B cell (primary cell): Measurements from ENCODE around the gene NCK1. TPM values are rescaled to one million over a fixed set of nuclear protein-coding genes. Genes with fewer than 3 reads are reported as not detected.
"Not testable (repeated sequence)": the region's sequence is repeated elsewhere in the genome, so short reads cannot be mapped to it uniquely, and the experiment has no call there.

ENCODE experiments used
- ATAC-seq: fragments of 200-7000 bp; cut with Tn5 transposase; one replicate; pipeline ENCODE4 v1.10.0; 2021; ENCODE audit warnings: low read depth, mild to moderate bottlenecking, moderate number of reproducible peaks, moderate library complexity
- CTCF ChIA-PET: fragments of 350-600 bp; sonication (Branson Sonifier 250); formaldehyde crosslinking; loops from one replicate; lab custom pipeline; 2021; ENCODE audit warnings: antibody characterized with exemption, inconsistent platforms; lab: Charles Lee
- POLR2A ChIA-PET: fragments of 350-600 bp; sonication (Branson Sonifier 250); formaldehyde crosslinking; loops from one replicate; lab custom pipeline; 2021; ENCODE audit warnings: antibody characterized with exemption; lab: Charles Lee
- DNase-seq: peaks from one replicate; pipeline ENCODE4 v3.0.0; 2013
- H2AFZ ChIP-seq: 2 replicates; pipeline ENCODE4 v1.6.1; 2012; ENCODE audit warnings: mild to moderate bottlenecking, low read depth, low read length; ENCODE audit not compliant: insufficient read depth, poor library complexity, severe bottlenecking
- H3K27ac ChIP-seq, 2 donors: 1 replicate in 1 of 2; 2 replicates in 1 of 2; pipeline ENCODE4 v1.5.1; 2012 to 2013; ENCODE audit warnings: low read length in 2 of 2, mild to moderate bottlenecking in 2 of 2, moderate library complexity in 1 of 2
- H3K27me3 ChIP-seq, 4 experiments: fragments of 200-600 bp in 1 of 4; sonication (generic) in 1 of 4; replicated peaks in 1 of 4; 1 replicate in 2 of 4; 2 replicates in 2 of 4; pipeline versions ENCODE4 v1.6.1 to v1.7.0; 2013 to 2016; ENCODE audit warnings: low read length in 3 of 4, mild to moderate bottlenecking in 2 of 4, mixed read lengths in 1 of 4, moderate library complexity in 1 of 4; ENCODE audit not compliant: insufficient read depth in 4 of 4, control insufficient read depth in 3 of 4; ENCODE audit errors: control extremely low read depth in 1 of 4
- H3K36me3 ChIP-seq, 2 experiments: replicated peaks in 1 of 2; 1 replicate in 1 of 2; 2 replicates in 1 of 2; pipeline versions ENCODE4 v1.6.1 to v1.7.1; 2013; ENCODE audit warnings: low read length in 1 of 2; ENCODE audit not compliant: insufficient read depth in 2 of 2, control insufficient read depth in 1 of 2; ENCODE audit errors: control extremely low read depth in 1 of 2, extremely low read depth in 1 of 2
- H3K4me1 ChIP-seq, 2 donors: fragments of 200-600 bp in 1 of 2; sonication (generic) in 1 of 2; 1 replicate in 1 of 2; 2 replicates in 1 of 2; pipeline versions ENCODE4 v1.5.1 to v1.6.1; 2013 to 2017; ENCODE audit warnings: low read length in 2 of 2; ENCODE audit not compliant: control insufficient read depth in 2 of 2, insufficient read depth in 2 of 2
- H3K4me2 ChIP-seq: replicated peaks from 2 replicates; pipeline ENCODE3; 2012; ENCODE audit warnings: mild to moderate bottlenecking, low read depth, low read length; ENCODE audit not compliant: poor library complexity, severe bottlenecking
- H3K4me3 ChIP-seq, 5 experiments: fragments of 200-600 bp in 1 of 5; sonication (generic) in 1 of 5; 1 replicate in 3 of 5; 2 replicates in 2 of 5; pipeline versions ENCODE4 v1.5.1 to v1.7.0; 2011 to 2016; ENCODE audit warnings: low read length in 4 of 5, mild to moderate bottlenecking in 4 of 5, low read depth in 2 of 5, control low read depth in 1 of 5, moderate library complexity in 1 of 5; ENCODE audit not compliant: insufficient read depth in 1 of 5; ENCODE audit errors: control extremely low read depth in 1 of 5, extremely low read depth in 1 of 5
- H3K79me2 ChIP-seq: fragments of 200-600 bp; sonication (generic); one replicate; pipeline ENCODE4 v1.6.0; 2016; ENCODE audit warnings: low read length; ENCODE audit not compliant: control insufficient read depth, insufficient read depth
- H3K9ac ChIP-seq: fragments of 200-600 bp; sonication (generic); 2 replicates; pipeline ENCODE4 v1.6.1; 2017; ENCODE audit warnings: mild to moderate bottlenecking, low read length, moderate library complexity
- H3K9me3 ChIP-seq, 3 donors: one replicate each; pipeline versions ENCODE4 v1.6.1 to v1.7.1; 2013; ENCODE audit warnings: low read length in 2 of 3; ENCODE audit not compliant: control insufficient read depth in 2 of 3, insufficient read depth in 1 of 3; ENCODE audit errors: control extremely low read depth in 1 of 3
- H4K20me1 ChIP-seq: 2 replicates; pipeline ENCODE4 v1.6.0; 2012; ENCODE audit warnings: mild to moderate bottlenecking, low read length; ENCODE audit not compliant: insufficient read depth, control insufficient read depth, poor library complexity, severe bottlenecking
- H3K27ac Mint-ChIP-seq: one replicate; pipeline ENCODE4 v1.8.0; 2021; ENCODE audit warnings: mixed read lengths
- H3K27me3 Mint-ChIP-seq: one replicate; pipeline ENCODE4 v1.8.0; 2021; ENCODE audit warnings: mixed read lengths
- H3K4me1 Mint-ChIP-seq: one replicate; pipeline ENCODE4 v1.8.0; 2021; ENCODE audit warnings: mixed read lengths
- H3K4me3 Mint-ChIP-seq: one replicate; pipeline ENCODE4 v1.8.0; 2021; ENCODE audit warnings: mixed read lengths
- H3K9me3 Mint-ChIP-seq: one replicate; pipeline ENCODE4 v1.8.0; 2022; ENCODE audit warnings: mixed read lengths; ENCODE audit not compliant: insufficient read depth
- WGBS: methylation state at CpG from one replicate; pipeline ENCODE4 v1.1.5; 2013; ENCODE audit warnings: missing lambda C conversion rate; ENCODE audit not compliant: insufficient coverage; 5-methylcytosine and 5-hydroxymethylcytosine counted together
- intact Hi-C: fragments of 100-400 bp; cut with micrococcal nuclease; formaldehyde crosslinking; loops from one replicate; pipeline ENCODE4 v1.10.0; 2022
- polyA plus RNA-seq: library from polyadenylated mRNA; depleted of rRNA; stranded (reverse); fragments of >200 nt; gene quantifications from 2 replicates; pipeline ENCODE4 v1.2.3, GENCODE V29; 2012
- total RNA-seq, 2 donors: library from RNA; stranded (reverse); fragments of 120-200 nt in 1 of 2; gene quantifications; 1 replicate in 1 of 2; 2 replicates in 1 of 2; pipeline versions ENCODE4 v1.2.3 to v1.2.4, GENCODE V29; 2013 to 2022

NCK1 gene
- total and polyA plus RNA-seq, 2 donors (not counting 1 experiment from before 2014, with no cell fraction given) = 12.6 to 32.4 TPM

GRCh38 chr3:136872258-136872657 is 10.2 kb downstream of the NCK1 start:
- H3K4me3 Mint-ChIP-seq, H3K27me3 ChIP-seq, H2AFZ ChIP-seq, H3K9me3 ChIP-seq, POLR2A ChIA-PET, intact Hi-C loops, ATAC-seq, H3K4me3 ChIP-seq, H3K9ac ChIP-seq, DNase-seq, H3K27ac ChIP-seq, H3K27ac Mint-ChIP-seq, CTCF ChIA-PET, H3K4me1 ChIP-seq, H3K27me3 Mint-ChIP-seq, H3K9me3 Mint-ChIP-seq, H3K4me2 ChIP-seq: not testable (repeated sequence)
- Histone ChIP-seq H4K20me1 (peaks cover 81% of the 10 kb centered on the region), H3K36me3 (peaks cover 5 to 35% of the 10 kb centered on the region in 2 experiments), H3K79me2 (peaks cover 88% of the 10 kb centered on the region)
- peaks cover 42% of the 10 kb centered on the region for H3K4me1 Mint-ChIP-seq
- WGBS = 93% methylated on average over 3 of the region's 3 CpGs

- H3K9me3 Mint-ChIP-seq, H3K9ac ChIP-seq, H3K27ac Mint-ChIP-seq, CTCF ChIA-PET, H3K4me2 ChIP-seq, H3K9me3 ChIP-seq, ATAC-seq, H3K36me3 ChIP-seq, H3K27me3 ChIP-seq, H3K4me3 Mint-ChIP-seq, H3K27ac ChIP-seq, intact Hi-C loops, POLR2A ChIA-PET, H3K27me3 Mint-ChIP-seq, H2AFZ ChIP-seq, H3K4me3 ChIP-seq, DNase-seq: not testable (repeated sequence)
- peaks cover 45% of the 10 kb centered on the region for H3K4me1 Mint-ChIP-seq
- Histone ChIP-seq H3K79me2 (peaks cover 84% of the 10 kb centered on the region), H3K4me1 (peaks cover 5 to 15% of the 10 kb centered on the region in 2 donors), H4K20me1 (peaks cover 63% of the 10 kb centered on the region)
- 100% methylated on average over 1 of the region's 2 CpGs for WGBS
These were observed 17.5 kb downstream of the NCK1 start for GRCh38 chr3:136879510-136879909.
